ENCODE results near the gene LCOR. TPM values are rescaled to one million over a fixed set of nuclear protein-coding genes. Genes with fewer than 3 reads are reported as not detected.

Gene LCOR
- total and polyA plus RNA-seq, 2 of the 13 experiments (the other 11 are each of a cell fraction or from before 2014, with no cell fraction given): 12.4 to 23.7 TPM

- TF ChIP-seq ZC3H4 (CRISPR knock-in tag; IDR thresholded peaks at IDR 0.05; ENCODE audit: borderline replicate concordance) (no peak), RBFOX2 (IDR thresholded peaks at IDR 0.05; ENCODE audit: low read depth, low read length) (peak; percentile 70), ZNF501 (CRISPR knock-in tag; IDR thresholded peaks at IDR 0.05) (no peak), KAT8 (CRISPR knock-in tag; IDR thresholded peaks at IDR 0.05) (no peak), MIXL1 (CRISPR knock-in tag; IDR thresholded peaks at IDR 0.05) (no peak), ISL2 (CRISPR knock-in tag; IDR thresholded peaks at IDR 0.05) (no peak), ZNF24 (IDR thresholded peaks at IDR 0.05) (no peak), ZNF260 (CRISPR knock-in tag; IDR thresholded peaks at IDR 0.05; ENCODE audit: borderline replicate concordance, low read depth) (no peak), GFI1 (CRISPR knock-in tag; IDR thresholded peaks at IDR 0.05; ENCODE audit: borderline replicate concordance) (peak; percentile 56; the same call in 1 of the 2 replicates), TGIF2 (CRISPR knock-in tag; IDR thresholded peaks at IDR 0.05) (no peak), XRCC5 (optimal IDR thresholded peaks at IDR 0.05; ENCODE audit: low read length) (no peak), CENPT (CRISPR knock-in tag; IDR thresholded peaks at IDR 0.05; ENCODE audit: low read depth) (no peak), RXRA (CRISPR knock-in tag; IDR thresholded peaks at IDR 0.05) (no peak), SIX4 (CRISPR knock-in tag; IDR thresholded peaks at IDR 0.05) (no peak), ZNF124 (CRISPR knock-in tag; IDR thresholded peaks at IDR 0.05) (no peak), TEAD2 (CRISPR knock-in tag; IDR thresholded peaks at IDR 0.05) (no peak), LBX2 (CRISPR knock-in tag; IDR thresholded peaks at IDR 0.05; ENCODE audit: borderline replicate concordance) (0 out of 2 replicates have a peak, but pooled peaks have one; percentile 15), EED (CRISPR knock-in tag; IDR thresholded peaks at IDR 0.05) (no peak), ZNF549 (CRISPR knock-in tag; IDR thresholded peaks at IDR 0.05) (no peak), POLR2G (IDR thresholded peaks at IDR 0.05; ENCODE audit: low read depth, low read length) (peak; percentile 32; the same call in 1 of the 2 replicates), MBD4 (IDR thresholded peaks at IDR 0.05; ENCODE audit: borderline replicate concordance, low read length) (no peak), RARA (CRISPR knock-in tag; IDR thresholded peaks at IDR 0.05) (no peak), ZNF775 (CRISPR knock-in tag; IDR thresholded peaks at IDR 0.05; ENCODE audit: borderline replicate concordance) (no peak), FLYWCH1 (CRISPR knock-in tag; IDR thresholded peaks at IDR 0.05) (no peak), ZC3H13 (CRISPR knock-in tag; IDR thresholded peaks at IDR 0.05) (no peak), ZFP1 (CRISPR knock-in tag; IDR thresholded peaks at IDR 0.05) (no peak), MYPOP (CRISPR knock-in tag; IDR thresholded peaks at IDR 0.05) (no peak), TBX2 (CRISPR knock-in tag; IDR thresholded peaks at IDR 0.05; ENCODE audit: borderline replicate concordance) (peak; percentile 34; the same call in 1 of the 2 replicates), BRCA1 (CRISPR knock-in tag; IDR thresholded peaks at IDR 0.05) (no peak), HNF1B (CRISPR knock-in tag; IDR thresholded peaks at IDR 0.05) (no peak), ZNF720 (CRISPR knock-in tag; IDR thresholded peaks at IDR 0.05) (no peak)
Measured at GRCh38 chr10:96833220-96834001, 1.3 kb downstream of the LCOR start (continued).
